Esophagus squamous epithelium (tissue), 5 donors: ENCODE results near the gene ARHGEF17. TPM values are rescaled to one million over a fixed set of nuclear protein-coding genes. Genes with fewer than 3 reads are reported as not detected.
A peak's percentile ranks its signal among the peaks of the same experiment; 100 is the strongest.

Experiments
- DNase-seq: peaks from one replicate; lab custom pipeline; 2025; lab: John Stamatoyannopoulos, UW
- H3K27ac ChIP-seq, 4 donors: fragments of 200-600 bp; sonication (generic); one replicate each; pipeline ENCODE4 v1.5.1; 2016 to 2019; ENCODE audit warnings: mild to moderate bottlenecking in 1 of 4
- H3K27me3 ChIP-seq, 4 donors: fragments of 200-600 bp; sonication (generic); 1 replicate in 3 of 4; 2 replicates in 1 of 4; pipeline versions ENCODE4 v1.5.1 to v1.6.0; 2017 to 2021; ENCODE audit warnings: antibody characterized with exemption in 1 of 4
- H3K36me3 ChIP-seq, 3 donors: fragments of 200-600 bp; sonication (generic); one replicate each; pipeline ENCODE4 v1.5.1; 2016 to 2019
- H3K4me1 ChIP-seq, 3 donors: fragments of 200-600 bp; sonication (generic); one replicate each; pipeline ENCODE4 v1.5.1; 2017 to 2019
- H3K4me3 ChIP-seq, 4 donors: fragments of 200-600 bp; sonication (generic); 1 replicate in 3 of 4; 2 replicates in 1 of 4; pipeline ENCODE4 v1.5.1; 2016 to 2019; ENCODE audit warnings: mild to moderate bottlenecking in 2 of 4, moderate library complexity in 1 of 4
- H3K9me3 ChIP-seq, 3 donors: fragments of 200-600 bp; sonication (generic); one replicate each; pipeline ENCODE4 v1.5.1; 2016 to 2019
- CTCF ChIP-seq, 6 experiments: fragments of 450-650 bp in 4 of 6; fragments of 200-600 bp in 2 of 6; sonication (generic) in 2 of 6; IDR thresholded peaks; one replicate each; pipeline ENCODE4 v1.5.1; 2016 to 2019; ENCODE audit warnings: antibody characterized with exemption in 6 of 6, mild to moderate bottlenecking in 4 of 6, moderate library complexity in 4 of 6
- POLR2A ChIP-seq, 4 donors: fragments of 450-650 bp; IDR thresholded peaks; one replicate each; pipeline ENCODE4 v1.6.1; 2017; ENCODE audit warnings: antibody characterized with exemption in 4 of 4, mild to moderate bottlenecking in 4 of 4, moderate library complexity in 3 of 4
- WGBS, 2 donors: methylation state at CpG; one replicate each; pipeline ENCODE4 v1.1.5; 2018; 5-methylcytosine and 5-hydroxymethylcytosine counted together
- intact Hi-C: fragments of 100-400 bp; cut with DNase I; formaldehyde crosslinking; loops from one replicate; pipeline ENCODE4 v1.15.0; 2022
- total RNA-seq, 4 donors: library from RNA; depleted of rRNA; stranded (reverse); fragments of >200 nt; gene quantifications; one replicate each; pipeline ENCODE4 v1.1.0, GENCODE V29; 2016
- donor health status: DM: yes; HTN: yes; CAD: no.

Gene ARHGEF17
- total RNA-seq, 4 donors from 2014 or later, result 3.2 to 23.1 (median 5.4) TPM

- no peak for DNase-seq
- Histone ChIP-seq H3K9me3 (no peaks in the 10 kb centered on the region), H3K27ac (no peak overlapping the region), H3K4me1 (no peaks in the 10 kb centered on the region), H3K4me3 (no peak overlapping the region), H3K27me3 (no peaks in the 10 kb centered on the region), H3K36me3 (peaks cover 0 to 47% (median 0%) of the 10 kb centered on the region in 3 donors)
- TF ChIP-seq CTCF (IDR thresholded peaks at IDR 0.05), result no peak
- no peak for TF ChIP-seq POLR2A (IDR thresholded peaks at IDR 0.05)
- 85 to 96% methylated on average over 3 to 4 of the region's 5 CpGs for WGBS, 2 donors
- intact Hi-C loops, result loop anchor here (10.0 kb wide), 1 partner anchor 251 kb away; no protein-coding TSS in a partner anchor
These were observed 95.5 kb downstream of the ARHGEF17 start for GRCh38 chr11:73403541-73403940.

GRCh38 chr11:73404048-73404447 lies 96.0 kb downstream of the ARHGEF17 start:
- no peaks in the 10 kb centered on the region for H3K4me1 ChIP-seq
- no peaks in the 10 kb centered on the region for H3K27me3 ChIP-seq
- DNase-seq, result no peak
- H3K9me3 ChIP-seq, result no peaks in the 10 kb centered on the region
- 56 to 74% methylated on average over 4 of the region's 4 CpGs for WGBS, 2 donors
- TF ChIP-seq POLR2A (IDR thresholded peaks at IDR 0.05), result no peak
- peak in 5 of 6 experiments; percentile 33 to 64 (median 51) for TF ChIP-seq CTCF (IDR thresholded peaks at IDR 0.05)
- H3K27ac ChIP-seq, result no peak overlapping the region
- intact Hi-C loops, result loop anchor here (10.0 kb wide), 1 partner anchor 251 kb away; no protein-coding TSS in a partner anchor
- H3K36me3 ChIP-seq, result peaks cover 0 to 52% (median 0%) of the 10 kb centered on the region in 3 donors
- no peak overlapping the region for H3K4me3 ChIP-seq

GRCh38 chr11:73404506-73405145 lies 96.5 kb downstream of the ARHGEF17 start:
- WGBS, 2 donors, result 78 to 96% methylated on average over 4 to 5 of the region's 5 CpGs
- no peaks in the 10 kb centered on the region for H3K27me3 ChIP-seq
- no peak overlapping the region for H3K4me3 ChIP-seq
- peaks cover 0 to 58% (median 0%) of the 10 kb centered on the region in 3 donors for H3K36me3 ChIP-seq
- no peak for DNase-seq
- H3K9me3 ChIP-seq, result no peaks in the 10 kb centered on the region
- intact Hi-C loops, result loop anchor here (10.0 kb wide), 1 partner anchor 250 kb away; no protein-coding TSS in a partner anchor
- TF ChIP-seq POLR2A (IDR thresholded peaks at IDR 0.05) (no peak), CTCF (IDR thresholded peaks at IDR 0.05) (no peak)
- no peaks in the 10 kb centered on the region for H3K4me1 ChIP-seq
- H3K27ac ChIP-seq, result no peak overlapping the region

- TF ChIP-seq CTCF (IDR thresholded peaks at IDR 0.05), result no peak
- TF ChIP-seq POLR2A (IDR thresholded peaks at IDR 0.05), result no peak
- no peak overlapping the region for H3K27ac ChIP-seq
- H3K36me3 ChIP-seq, result peaks cover 0 to 63% (median 0%) of the 10 kb centered on the region in 3 donors
- H3K9me3 ChIP-seq, result no peaks in the 10 kb centered on the region
- intact Hi-C loops, result loop anchor here (10.0 kb wide), 1 partner anchor 250 kb away; no protein-coding TSS in a partner anchor
- H3K27me3 ChIP-seq, result no peaks in the 10 kb centered on the region
- no peak overlapping the region for H3K4me3 ChIP-seq
- 90 to 94% methylated on average over 8 of the region's 8 CpGs for WGBS, 2 donors
- H3K4me1 ChIP-seq, result no peaks in the 10 kb centered on the region
- no peak for DNase-seq
These were observed 97.1 kb downstream of the ARHGEF17 start for GRCh38 chr11:73405146-73405510.

GRCh38 chr11:73406131-73406530 lies 98.1 kb downstream of the ARHGEF17 start:
- TF ChIP-seq POLR2A (IDR thresholded peaks at IDR 0.05) (no peak), CTCF (IDR thresholded peaks at IDR 0.05) (no peak)
- no peaks in the 10 kb centered on the region for H3K27me3 ChIP-seq
- intact Hi-C loops, result loop anchor here (10.0 kb wide), 1 partner anchor 249 kb away; no protein-coding TSS in a partner anchor
- 73% methylated on average over 1 of the region's 1 CpG; no CpG with 5 or more reads in 1 of the 2 donors for WGBS, 2 donors
- no peak overlapping the region for H3K27ac ChIP-seq
- H3K4me3 ChIP-seq, result no peak overlapping the region
- DNase-seq, result no peak
- peaks cover 0 to 72% (median 0%) of the 10 kb centered on the region in 3 donors for H3K36me3 ChIP-seq
- no peaks in the 10 kb centered on the region for H3K9me3 ChIP-seq
- no peaks in the 10 kb centered on the region for H3K4me1 ChIP-seq
